ENCODE measurements around the gene NKX3-2.

GRCh38 chr4:13493793-13494192, 50.5 kb downstream of the NKX3-2 start:
- TF ChIP-seq, protein P1, sequence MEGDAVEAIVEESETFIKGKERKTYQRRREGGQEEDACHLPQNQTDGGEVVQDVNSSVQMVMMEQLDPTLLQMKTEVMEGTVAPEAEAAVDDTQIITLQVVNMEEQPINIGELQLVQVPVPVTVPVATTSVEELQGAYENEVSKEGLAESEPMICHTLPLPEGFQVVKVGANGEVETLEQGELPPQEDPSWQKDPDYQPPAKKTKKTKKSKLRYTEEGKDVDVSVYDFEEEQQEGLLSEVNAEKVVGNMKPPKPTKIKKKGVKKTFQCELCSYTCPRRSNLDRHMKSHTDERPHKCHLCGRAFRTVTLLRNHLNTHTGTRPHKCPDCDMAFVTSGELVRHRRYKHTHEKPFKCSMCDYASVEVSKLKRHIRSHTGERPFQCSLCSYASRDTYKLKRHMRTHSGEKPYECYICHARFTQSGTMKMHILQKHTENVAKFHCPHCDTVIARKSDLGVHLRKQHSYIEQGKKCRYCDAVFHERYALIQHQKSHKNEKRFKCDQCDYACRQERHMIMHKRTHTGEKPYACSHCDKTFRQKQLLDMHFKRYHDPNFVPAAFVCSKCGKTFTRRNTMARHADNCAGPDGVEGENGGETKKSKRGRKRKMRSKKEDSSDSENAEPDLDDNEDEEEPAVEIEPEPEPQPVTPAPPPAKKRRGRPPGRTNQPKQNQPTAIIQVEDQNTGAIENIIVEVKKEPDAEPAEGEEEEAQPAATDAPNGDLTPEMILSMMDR (IDR thresholded peaks at IDR 0.05; ENCODE audit: insufficient read depth, low read length, poor library complexity, severe bottlenecking), result no peak
- TF ChIP-seq EZH2phosphoT487 (conservative IDR thresholded peaks at IDR 0.05; ENCODE audit: low read length), result no peak

Data from SU-DHL-6 (cell line).